Neuronal stem cell (in vitro differentiated cells): ENCODE results near the gene MSANTD2.
A peak's percentile ranks its signal among the peaks of the same experiment; 100 is the strongest.

Experiments
- DNase-seq: peaks from one replicate; pipeline ENCODE4 v3.0.0-alpha.2; 2013; ENCODE audit warnings: low spot score
- H2AFZ ChIP-seq: one replicate; pipeline ENCODE4 v1.6.1; 2013; ENCODE audit warnings: mild to moderate bottlenecking, low read length, inconsistent platforms
- H2AK5ac ChIP-seq: 2 replicates; pipeline ENCODE4 v1.6.1; 2013; ENCODE audit warnings: low read depth, mild to moderate bottlenecking, inconsistent platforms, low read length, moderate library complexity, mixed read lengths
- H2BK120ac ChIP-seq: 2 replicates; pipeline ENCODE4 v1.6.1; 2013; ENCODE audit warnings: low read depth, mild to moderate bottlenecking, inconsistent platforms, low read length, moderate library complexity, mixed read lengths
- H2BK12ac ChIP-seq: one replicate; pipeline ENCODE4 v1.6.1; 2013; ENCODE audit warnings: low read length, inconsistent platforms
- H2BK15ac ChIP-seq: 2 replicates; pipeline ENCODE4 v1.6.1; 2013; ENCODE audit warnings: mild to moderate bottlenecking, low read length, inconsistent platforms, mixed read lengths
- H2BK5ac ChIP-seq: one replicate; pipeline ENCODE4 v1.6.1; 2013; ENCODE audit warnings: inconsistent platforms, mild to moderate bottlenecking, low read length, moderate library complexity
- H3K14ac ChIP-seq: one replicate; pipeline ENCODE4 v1.6.1; 2013; ENCODE audit warnings: low read length, inconsistent platforms
- H3K18ac ChIP-seq: 2 replicates; pipeline ENCODE4 v1.6.1; 2013; ENCODE audit warnings: low read length, inconsistent platforms
- H3K23ac ChIP-seq: 2 replicates; pipeline ENCODE4 v1.6.1; 2013; ENCODE audit warnings: low read depth, mild to moderate bottlenecking, mixed read lengths, low read length, inconsistent platforms; ENCODE audit not compliant: poor library complexity
- H3K27ac ChIP-seq: replicated peaks from 3 replicates; pipeline ENCODE4 v1.5.1; 2013; ENCODE audit warnings: low read length, inconsistent platforms
- H3K27me3 ChIP-seq, 3 experiments: 2 replicates each; pipeline ENCODE4 v1.6.1; 2013; ENCODE audit warnings: low read length in 3 of 3, mild to moderate bottlenecking in 2 of 3, inconsistent platforms in 1 of 3, low read depth in 1 of 3, mixed read lengths in 1 of 3, moderate library complexity in 1 of 3; ENCODE audit not compliant: control insufficient read depth in 3 of 3, insufficient read depth in 3 of 3
- H3K36me3 ChIP-seq, 2 donors: replicated peaks in 1 of 2; 2 replicates each; pipeline ENCODE4 v1.6.1; 2013; ENCODE audit warnings: low read length in 2 of 2; ENCODE audit not compliant: control insufficient read depth in 2 of 2, insufficient read depth in 2 of 2
- H3K4ac ChIP-seq: 2 replicates; pipeline ENCODE4 v1.6.1; 2013; ENCODE audit warnings: inconsistent platforms, mild to moderate bottlenecking, low read length, moderate library complexity
- H3K4me1 ChIP-seq, 2 donors: 1 replicate in 1 of 2; 2 replicates in 1 of 2; pipeline ENCODE4 v1.6.1; 2013; ENCODE audit warnings: low read length in 2 of 2, low read depth in 1 of 2; ENCODE audit not compliant: control insufficient read depth in 2 of 2, insufficient read depth in 1 of 2
- H3K4me2 ChIP-seq: one replicate; pipeline ENCODE4 v1.6.1; 2013; ENCODE audit warnings: mild to moderate bottlenecking, low read length, inconsistent platforms; ENCODE audit not compliant: insufficient read depth, poor library complexity, severe bottlenecking
- H3K4me3 ChIP-seq, 2 donors: 2 replicates each; pipeline ENCODE4 v1.5.1; 2013; ENCODE audit warnings: low read length in 2 of 2, mild to moderate bottlenecking in 2 of 2, inconsistent platforms in 1 of 2, moderate library complexity in 1 of 2
- H3K79me1 ChIP-seq: one replicate; pipeline ENCODE4 v1.6.1; 2013; ENCODE audit warnings: low read depth, mild to moderate bottlenecking, inconsistent platforms, low read length, moderate library complexity
- H3K9ac ChIP-seq: one replicate; pipeline ENCODE4 v1.6.1; 2013; ENCODE audit warnings: mild to moderate bottlenecking, low read depth, low read length, inconsistent platforms; ENCODE audit not compliant: poor library complexity
- H3K9me3 ChIP-seq, 2 donors: replicated peaks in 1 of 2; 2 replicates each; pipeline versions ENCODE3 to v1.6.1; 2013; ENCODE audit warnings: low read length in 2 of 2, mild to moderate bottlenecking in 2 of 2, inconsistent platforms in 1 of 2, low read depth in 1 of 2, mixed read lengths in 1 of 2, moderate library complexity in 1 of 2; ENCODE audit not compliant: control insufficient read depth in 2 of 2, insufficient read depth in 1 of 2
- H4K8ac ChIP-seq: one replicate; pipeline ENCODE4 v1.6.1; 2013; ENCODE audit warnings: low read depth, mild to moderate bottlenecking, inconsistent platforms, low read length, moderate library complexity
- H4K91ac ChIP-seq: one replicate; pipeline ENCODE4 v1.6.1; 2013; ENCODE audit warnings: low read length, low read depth, mild to moderate bottlenecking, inconsistent platforms; ENCODE audit not compliant: poor library complexity
- WGBS, 2 donors: extraction: QIAGEN DNeasy Blood & Tissue Kit; methylation state at CpG; one replicate each; pipeline ENCODE4 v1.1.7; 2013; ENCODE audit warnings: missing lambda C conversion rate in 2 of 2, mixed read lengths in 1 of 2; ENCODE audit not compliant: insufficient read length in 2 of 2, insufficient replicate concordance in 1 of 2; ENCODE audit errors: extremely low coverage in 2 of 2; 5-methylcytosine and 5-hydroxymethylcytosine counted together

Gene MSANTD2

GRCh38 chr11:124766156-124766555, 34.0 kb downstream of the MSANTD2 start:
- peaks cover 0 to 18% (median 12%) of the 10 kb centered on the region in 3 experiments for H3K27me3 ChIP-seq
- H3K4me2 ChIP-seq = no peak overlapping the region
- no peak overlapping the region for H3K9ac ChIP-seq
- H3K14ac ChIP-seq = no peak overlapping the region
- H2BK12ac ChIP-seq = no peak overlapping the region
- peaks cover 0 to 11% of the 10 kb centered on the region in 2 donors for H3K4me1 ChIP-seq
- DNase-seq = no peak
- no peak overlapping the region for H4K91ac ChIP-seq
- no peak overlapping the region for H3K4ac ChIP-seq
- H2AK5ac ChIP-seq = no peak overlapping the region
- no peak overlapping the region for H3K23ac ChIP-seq
- H3K9me3 ChIP-seq = peaks cover 0 to 3% of the 10 kb centered on the region in 2 donors
- no CpG with 5 or more reads among the region's 2 CpGs for WGBS, 2 donors
- no peak overlapping the region for H3K18ac ChIP-seq
- no peak overlapping the region for H2AFZ ChIP-seq
- H3K36me3 ChIP-seq = peaks cover 12 to 83% of the 10 kb centered on the region in 2 donors
- H3K4me3 ChIP-seq = no peak overlapping the region
- no peak overlapping the region for H3K27ac ChIP-seq
- H3K79me1 ChIP-seq = no peaks in the 10 kb centered on the region
- H2BK5ac ChIP-seq = no peak overlapping the region
- no peak overlapping the region for H2BK120ac ChIP-seq
- no peak overlapping the region for H4K8ac ChIP-seq
- no peak overlapping the region for H2BK15ac ChIP-seq

GRCh38 chr11:124763156-124763947, 36.9 kb downstream of the MSANTD2 start:
- H3K4me2 ChIP-seq = peak overlapping the region; percentile 85
- H3K4ac ChIP-seq = no peak overlapping the region
- H3K27me3 ChIP-seq = peaks cover 0 to 46% (median 38%) of the 10 kb centered on the region in 3 experiments
- H3K4me3 ChIP-seq = peak overlapping the region in 1 of 2 donors; percentile 74
- H3K4me1 ChIP-seq = peaks cover 0 to 23% of the 10 kb centered on the region in 2 donors
- H3K14ac ChIP-seq = no peak overlapping the region
- H2BK12ac ChIP-seq = no peak overlapping the region
- peak overlapping the region; percentile 84 for H2BK120ac ChIP-seq
- H3K18ac ChIP-seq = peak overlapping the region; percentile 89
- DNase-seq = peak; percentile 85
- H3K9me3 ChIP-seq = peaks cover 5 to 8% of the 10 kb centered on the region in 2 donors
- H2AFZ ChIP-seq = no peak overlapping the region
- peaks cover 5 to 55% of the 10 kb centered on the region in 2 donors for H3K36me3 ChIP-seq
- H2AK5ac ChIP-seq = peak overlapping the region; percentile 80
- peak overlapping the region; percentile 66 for H3K9ac ChIP-seq
- no peak overlapping the region for H3K27ac ChIP-seq
- H2BK15ac ChIP-seq = no peak overlapping the region
- no CpG with 5 or more reads among the region's 21 CpGs for WGBS, 2 donors
- no peaks in the 10 kb centered on the region for H3K79me1 ChIP-seq
- no peak overlapping the region for H4K91ac ChIP-seq
- H3K23ac ChIP-seq = no peak overlapping the region
- no peak overlapping the region for H2BK5ac ChIP-seq
- no peak overlapping the region for H4K8ac ChIP-seq

GRCh38 chr11:124762624-124763155, 37.5 kb downstream of the MSANTD2 start:
- Histone ChIP-seq H3K18ac (peak overlapping the region; percentile 89), H3K36me3 (peaks cover 5 to 48% of the 10 kb centered on the region in 2 donors), H3K4me3 (peak overlapping the region in 1 of 2 donors; percentile 74), H2AFZ (no peak overlapping the region), H3K4me2 (peak overlapping the region; percentile 85), H3K27ac (no peak overlapping the region), H2BK15ac (no peak overlapping the region), H2AK5ac (peak overlapping the region; percentile 80), H3K14ac (peak overlapping the region; percentile 72), H3K27me3 (peaks cover 0 to 53% (median 40%) of the 10 kb centered on the region in 3 experiments), H2BK5ac (no peak overlapping the region), H3K4ac (no peak overlapping the region), H3K9ac (peak overlapping the region; percentile 66), H4K8ac (no peak overlapping the region), H3K9me3 (peaks cover 5 to 8% of the 10 kb centered on the region in 2 donors), H3K79me1 (no peaks in the 10 kb centered on the region), H2BK12ac (no peak overlapping the region), H4K91ac (no peak overlapping the region), H3K23ac (no peak overlapping the region), H2BK120ac (peak overlapping the region; percentile 84), H3K4me1 (peaks cover 0 to 25% of the 10 kb centered on the region in 2 donors)
- no peak for DNase-seq
- WGBS, 2 donors = no CpG with 5 or more reads among the region's 45 CpGs

- H3K27ac ChIP-seq = no peak within 1 kb of the TSS
- H3K27me3 ChIP-seq = peaks cover 0 to 58% (median 42%) of the 10 kb centered on the region in 3 experiments
- DNase-seq = no peak
These were observed 38.0 kb downstream of the MSANTD2 start, which contains the start of gene ESAM for GRCh38 chr11:124762105-124762623. Gene ESAM (minus strand): TSS chr11:124762290. CDS start chr11:124762154, 136 bp downstream.

More at GRCh38 chr11:124762105-124762623, 38.0 kb downstream of the MSANTD2 start, which contains the start of gene ESAM:
- H3K4me1 ChIP-seq = peaks cover 0 to 25% of the 10 kb centered on the region in 2 donors
- peaks cover 5 to 8% of the 10 kb centered on the region in 2 donors for H3K9me3 ChIP-seq
- peak within 1 kb of the TSS; percentile 89 for H3K18ac ChIP-seq
- H2AK5ac ChIP-seq = peak within 1 kb of the TSS; percentile 80
- no CpG with 5 or more reads among the region's 55 CpGs for WGBS, 2 donors
- no peak within 1 kb of the TSS for H4K8ac ChIP-seq
- H3K4me3 ChIP-seq = peak within 1 kb of the TSS in 1 of 2 donors; percentile 74
- H3K4me2 ChIP-seq = peak within 1 kb of the TSS; percentile 85
- H3K23ac ChIP-seq = peak within 1 kb of the TSS; percentile 92
- no peak within 1 kb of the TSS for H3K4ac ChIP-seq
- H4K91ac ChIP-seq = no peak within 1 kb of the TSS
- no peaks in the 10 kb centered on the region for H3K79me1 ChIP-seq
- no peak within 1 kb of the TSS for H2BK15ac ChIP-seq
- peak within 1 kb of the TSS; percentile 84 for H2BK120ac ChIP-seq
- peak within 1 kb of the TSS; percentile 74 for H3K9ac ChIP-seq
- H3K14ac ChIP-seq = peak within 1 kb of the TSS; percentile 72
- no peak within 1 kb of the TSS for H2AFZ ChIP-seq
- peaks cover 3 to 43% of the 10 kb centered on the region in 2 donors for H3K36me3 ChIP-seq
- no peak within 1 kb of the TSS for H2BK12ac ChIP-seq
- no peak within 1 kb of the TSS for H2BK5ac ChIP-seq
